ENCODE results near the gene INTS6L. TPM values are rescaled to one million over a fixed set of nuclear protein-coding genes. Genes with fewer than 3 reads are reported as not detected.

Gene INTS6L
- total and polyA plus RNA-seq, 2 donors from 2014 or later = 4.7 to 7.7 TPM

DNA sequence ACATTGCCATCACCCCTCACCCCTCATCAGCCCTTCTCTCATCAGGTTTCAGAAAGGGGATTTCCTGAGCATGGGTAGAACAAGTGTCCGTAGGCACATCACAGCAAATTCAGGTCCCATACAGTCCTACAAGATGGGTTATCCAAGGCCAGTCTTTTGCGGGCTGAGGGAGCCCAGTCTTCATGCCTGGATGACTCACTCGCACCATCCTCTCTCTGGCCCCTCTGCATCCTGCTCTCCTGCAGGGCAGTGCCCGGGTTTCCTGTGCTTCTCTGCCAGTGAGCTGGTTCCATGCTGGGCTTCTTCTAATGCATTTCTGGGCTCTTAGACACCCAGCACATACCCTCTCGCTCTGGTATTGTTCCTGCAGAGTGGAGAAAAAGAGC lies 7.3 kb upstream of the INTS6L start:
- TF ChIP-seq, protein P1, sequence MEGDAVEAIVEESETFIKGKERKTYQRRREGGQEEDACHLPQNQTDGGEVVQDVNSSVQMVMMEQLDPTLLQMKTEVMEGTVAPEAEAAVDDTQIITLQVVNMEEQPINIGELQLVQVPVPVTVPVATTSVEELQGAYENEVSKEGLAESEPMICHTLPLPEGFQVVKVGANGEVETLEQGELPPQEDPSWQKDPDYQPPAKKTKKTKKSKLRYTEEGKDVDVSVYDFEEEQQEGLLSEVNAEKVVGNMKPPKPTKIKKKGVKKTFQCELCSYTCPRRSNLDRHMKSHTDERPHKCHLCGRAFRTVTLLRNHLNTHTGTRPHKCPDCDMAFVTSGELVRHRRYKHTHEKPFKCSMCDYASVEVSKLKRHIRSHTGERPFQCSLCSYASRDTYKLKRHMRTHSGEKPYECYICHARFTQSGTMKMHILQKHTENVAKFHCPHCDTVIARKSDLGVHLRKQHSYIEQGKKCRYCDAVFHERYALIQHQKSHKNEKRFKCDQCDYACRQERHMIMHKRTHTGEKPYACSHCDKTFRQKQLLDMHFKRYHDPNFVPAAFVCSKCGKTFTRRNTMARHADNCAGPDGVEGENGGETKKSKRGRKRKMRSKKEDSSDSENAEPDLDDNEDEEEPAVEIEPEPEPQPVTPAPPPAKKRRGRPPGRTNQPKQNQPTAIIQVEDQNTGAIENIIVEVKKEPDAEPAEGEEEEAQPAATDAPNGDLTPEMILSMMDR (IDR thresholded peaks at IDR 0.05; ENCODE audit: borderline replicate concordance, extremely low read depth, insufficient read depth) = no peak

DNA sequence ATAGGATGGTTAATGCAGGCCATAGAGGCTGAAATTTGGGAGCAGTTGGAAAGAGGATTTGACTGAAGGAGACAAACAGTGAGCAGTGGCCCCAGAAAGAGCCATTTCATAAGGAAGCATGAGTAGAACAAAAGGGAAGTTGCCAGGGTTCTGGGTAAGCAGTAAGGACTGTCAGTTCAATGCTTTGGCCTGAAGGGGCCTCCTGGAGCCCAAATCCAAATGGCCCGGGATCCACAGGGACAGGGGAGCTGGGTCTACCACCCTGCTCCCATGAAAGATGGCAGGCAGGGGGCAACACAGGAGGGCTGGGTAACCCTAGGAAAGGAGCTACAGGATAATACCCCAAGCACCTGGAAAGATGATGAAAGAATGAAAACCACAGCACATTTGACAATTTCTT lies 4.1 kb upstream of the INTS6L start:
- FAIRE-seq (no peak), DNase-seq (no peak)
- TF ChIP-seq, protein P1 (IDR thresholded peaks at IDR 0.05; ENCODE audit: borderline replicate concordance, extremely low read depth, insufficient read depth) = no peak
- H3K27ac ChIP-seq (ENCODE audit: low read depth in 2 of 2, low read length in 2 of 2) = no peak overlapping the region
- H3K4me3 ChIP-seq (ENCODE audit: low read length in 3 of 3) = no peak overlapping the region
- intact Hi-C loops (cut with DNase I) = no loop called here
- H3K4me1 ChIP-seq (ENCODE audit: control insufficient read depth in 2 of 3, insufficient read depth in 2 of 3, low read depth in 1 of 3, low read length in 3 of 3) = no peaks in the 10 kb centered on the region
- no peaks in the 10 kb centered on the region for H3K36me3 ChIP-seq (ENCODE audit: control insufficient read depth in 2 of 3, insufficient read depth in 3 of 3, low read length in 3 of 3)
- no peak overlapping the region for H3K9ac ChIP-seq (ENCODE audit: low read length in 3 of 3)
- H3K27me3 ChIP-seq (ENCODE audit: control insufficient read depth, insufficient read depth, low read length) = no peaks in the 10 kb centered on the region
- H3K9me3 ChIP-seq (ENCODE audit: control insufficient read depth in 2 of 3, insufficient read depth in 1 of 3, low read length in 3 of 3) = no peaks in the 10 kb centered on the region

More for the DNA sequence above, 7.3 kb upstream of the INTS6L start:
- Histone ChIP-seq H3K4me3 (ENCODE audit: low read length in 3 of 3) (no peak overlapping the region), H3K4me1 (ENCODE audit: control insufficient read depth in 2 of 3, insufficient read depth in 2 of 3, low read depth in 1 of 3, low read length in 3 of 3) (no peaks in the 10 kb centered on the region), H3K9ac (ENCODE audit: low read length in 3 of 3) (no peak overlapping the region), H3K9me3 (ENCODE audit: control insufficient read depth in 2 of 3, insufficient read depth in 1 of 3, low read length in 3 of 3) (no peaks in the 10 kb centered on the region), H3K36me3 (ENCODE audit: control insufficient read depth in 2 of 3, insufficient read depth in 3 of 3, low read length in 3 of 3) (no peaks in the 10 kb centered on the region), H3K27ac (ENCODE audit: low read depth in 2 of 2, low read length in 2 of 2) (no peak overlapping the region), H3K27me3 (ENCODE audit: control insufficient read depth, insufficient read depth, low read length) (no peaks in the 10 kb centered on the region)
- DNase-seq (no peak), FAIRE-seq (no peak)
- intact Hi-C loops (cut with DNase I) = no loop called here

DNA sequence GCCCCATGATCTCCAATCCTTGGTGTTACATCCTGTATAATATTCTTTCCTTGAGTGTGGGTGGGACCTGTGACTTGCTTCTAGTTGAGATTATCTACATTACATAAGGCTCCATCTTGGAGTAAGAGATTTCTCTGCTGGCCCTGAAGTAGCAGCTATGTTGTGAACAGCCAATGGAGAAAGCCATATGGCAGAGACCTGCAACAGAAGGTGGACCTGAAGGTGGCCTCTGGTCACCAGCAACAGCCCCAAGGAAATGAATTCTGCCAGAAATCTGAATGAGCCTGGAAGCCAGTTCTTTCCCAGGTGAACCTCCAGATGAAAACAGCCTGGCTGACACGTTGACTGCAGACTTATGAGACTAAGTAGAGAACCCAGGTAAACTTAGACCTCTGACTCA lies 2.3 kb upstream of the INTS6L start:
- Histone ChIP-seq H3K27ac (ENCODE audit: low read depth in 2 of 2, low read length in 2 of 2) (no peak overlapping the region), H3K27me3 (ENCODE audit: control insufficient read depth, insufficient read depth, low read length) (no peaks in the 10 kb centered on the region), H3K9me3 (ENCODE audit: control insufficient read depth in 2 of 3, insufficient read depth in 1 of 3, low read length in 3 of 3) (no peaks in the 10 kb centered on the region), H3K9ac (ENCODE audit: low read length in 3 of 3) (no peak overlapping the region), H3K4me1 (ENCODE audit: control insufficient read depth in 2 of 3, insufficient read depth in 2 of 3, low read depth in 1 of 3, low read length in 3 of 3) (no peaks in the 10 kb centered on the region), H3K36me3 (ENCODE audit: control insufficient read depth in 2 of 3, insufficient read depth in 3 of 3, low read length in 3 of 3) (no peaks in the 10 kb centered on the region), H3K4me3 (ENCODE audit: low read length in 3 of 3) (no peak overlapping the region)
- FAIRE-seq (no peak), DNase-seq (no peak)
- intact Hi-C loops (cut with DNase I) = no loop called here
- TF ChIP-seq, protein P1 (IDR thresholded peaks at IDR 0.05; ENCODE audit: borderline replicate concordance, extremely low read depth, insufficient read depth) = no peak

DNA sequence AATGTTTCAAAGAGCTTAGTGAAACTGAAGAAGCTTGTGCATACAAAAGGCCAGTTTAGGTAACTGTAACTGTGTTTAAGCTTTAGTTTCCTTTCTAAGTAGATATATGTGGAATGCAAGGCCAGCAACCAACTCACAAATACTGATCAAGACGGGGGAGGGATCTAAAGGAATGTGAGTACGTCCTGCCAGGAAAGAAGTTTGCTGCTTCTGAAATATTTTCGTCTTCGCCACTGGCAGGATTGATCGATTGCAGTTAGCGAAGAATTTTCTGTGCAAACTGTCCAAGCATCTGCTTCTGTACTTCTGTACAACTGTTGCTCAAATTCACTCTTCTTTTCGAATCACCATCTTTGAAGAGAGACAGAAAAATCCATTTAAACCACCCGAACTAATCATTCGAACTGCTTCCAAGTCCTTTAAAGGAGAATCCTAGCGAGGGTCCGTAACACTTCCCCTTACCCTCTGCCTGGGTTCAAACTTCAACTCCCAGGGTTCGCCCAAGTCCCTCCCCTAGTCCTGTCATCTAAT lies 373 bp upstream of the INTS6L start:
- Histone ChIP-seq H3K4me1 (ENCODE audit: control insufficient read depth in 2 of 3, insufficient read depth in 2 of 3, low read depth in 1 of 3, low read length in 3 of 3) (no peaks in the 10 kb centered on the region), H3K9me3 (ENCODE audit: control insufficient read depth in 2 of 3, insufficient read depth in 1 of 3, low read length in 3 of 3) (no peaks in the 10 kb centered on the region), H3K27ac (ENCODE audit: low read depth in 2 of 2, low read length in 2 of 2) (peak overlapping the region; percentile 65 to 86), H3K36me3 (ENCODE audit: control insufficient read depth in 2 of 3, insufficient read depth in 3 of 3, low read length in 3 of 3) (no peaks in the 10 kb centered on the region), H3K4me3 (ENCODE audit: low read length in 3 of 3) (peak overlapping the region; percentile 56 to 72 (median 63)), H3K9ac (ENCODE audit: low read length in 3 of 3) (peak overlapping the region in 2 of 3 donors; percentile 55 to 77), H3K27me3 (ENCODE audit: control insufficient read depth, insufficient read depth, low read length) (no peaks in the 10 kb centered on the region)
- FAIRE-seq = no peak
- peak in 3 of 5 donors; percentile 18 to 72 (median 20) for DNase-seq
- intact Hi-C loops (cut with DNase I) = no loop called here
- TF ChIP-seq, protein P1 (IDR thresholded peaks at IDR 0.05; ENCODE audit: borderline replicate concordance, extremely low read depth, insufficient read depth) = no peak
